Sigmoid colon (tissue), 7 donors: ENCODE results near the gene PCSK5. TPM values are rescaled to one million over a fixed set of nuclear protein-coding genes. Genes with fewer than 3 reads are reported as not detected.
A peak's percentile ranks its signal among the peaks of the same experiment; 100 is the strongest.

Experiments used
- DNase-seq: peaks from one replicate; pipeline ENCODE4 v3.0.0-alpha.2; 2019
- H3K27ac ChIP-seq, 4 donors: fragments of 200-600 bp; sonication (generic); one replicate each; pipeline ENCODE4 v1.5.1; 2016 to 2019; ENCODE audit warnings: mild to moderate bottlenecking in 1 of 4
- H3K27me3 ChIP-seq, 3 donors: fragments of 200-600 bp; sonication (generic); one replicate each; pipeline ENCODE4 v1.5.1; 2019; ENCODE audit warnings: mild to moderate bottlenecking in 1 of 3
- H3K36me3 ChIP-seq, 4 donors: fragments of 200-600 bp; sonication (generic); one replicate each; pipeline ENCODE4 v1.5.1; 2016 to 2019
- H3K4me1 ChIP-seq, 4 donors: fragments of 200-600 bp; sonication (generic); one replicate each; pipeline ENCODE4 v1.5.1; 2017 to 2019
- H3K4me3 ChIP-seq, 4 donors: fragments of 200-600 bp; sonication (generic); one replicate each; pipeline ENCODE4 v1.5.1; 2017 to 2019; ENCODE audit warnings: mild to moderate bottlenecking in 2 of 4, moderate library complexity in 1 of 4
- H3K9me3 ChIP-seq, 4 donors: fragments of 200-600 bp in 3 of 4; sonication (generic) in 3 of 4; one replicate each; pipeline versions ENCODE4 v1.5.1 to v1.6.1; 2013 to 2019
- CTCF ChIP-seq, 4 experiments: fragments of 450-650 bp in 3 of 4; fragments of 200-600 bp in 1 of 4; IDR thresholded peaks; one replicate each; pipeline ENCODE4 v1.5.1; 2016 to 2019; ENCODE audit warnings: antibody characterized with exemption in 4 of 4, mild to moderate bottlenecking in 3 of 4, moderate library complexity in 2 of 4
- EP300 ChIP-seq, 4 donors: sonication (generic); formaldehyde crosslinking; IDR thresholded peaks; one replicate each; pipeline ENCODE4 v1.6.1; 2017; ENCODE audit warnings: antibody characterized with exemption in 4 of 4
- POLR2A ChIP-seq, 2 donors: fragments of 450-650 bp; IDR thresholded peaks; one replicate each; pipeline ENCODE4 v1.6.1; 2016; ENCODE audit warnings: antibody characterized with exemption in 2 of 2, mild to moderate bottlenecking in 2 of 2, moderate library complexity in 2 of 2
- POLR2AphosphoS5 ChIP-seq, 4 donors: sonication (generic); formaldehyde crosslinking; IDR thresholded peaks; one replicate each; pipeline ENCODE4 v1.6.1; 2017; ENCODE audit warnings: antibody characterized with exemption in 4 of 4
- WGBS, 2 donors: extraction: QIAGEN DNeasy Blood & Tissue Kit; methylation state at CpG; one replicate each; pipeline ENCODE4 v1.1.7; 2013; 5-methylcytosine and 5-hydroxymethylcytosine counted together
- intact Hi-C: fragments of 100-400 bp; cut with DNase I; formaldehyde crosslinking; loops from one replicate; pipeline ENCODE4 v1.15.1; 2023
- polyA plus RNA-seq, 3 donors: library from polyadenylated mRNA; stranded (reverse); fragments of 200-250 nt; gene quantifications; one replicate each; pipeline ENCODE4 v1.2.3, GENCODE V29; 2013
- total RNA-seq, 4 donors: library from RNA; depleted of rRNA; stranded (reverse); fragments of >200 nt; gene quantifications; one replicate each; pipeline ENCODE4 v1.1.0, GENCODE V29; 2016
- donor health status: healthy with polysubstance abuse.
- donor health status: Bipolar disorder and iron deficiency.
- donor health status: healthy.

The PCSK5 gene
- total and polyA plus RNA-seq, 7 donors = 2.4 to 23.5 (median 8.4) TPM

- Histone ChIP-seq H3K27ac (no peak overlapping the region), H3K4me1 (no peaks in the 10 kb centered on the region), H3K36me3 (no peaks in the 10 kb centered on the region), H3K27me3 (no peaks in the 10 kb centered on the region), H3K9me3 (no peaks in the 10 kb centered on the region), H3K4me3 (no peak overlapping the region)
- intact Hi-C loops = no loop called here
- TF ChIP-seq POLR2A (IDR thresholded peaks at IDR 0.05) (no peak), EP300 (IDR thresholded peaks at IDR 0.05) (no peak), CTCF (IDR thresholded peaks at IDR 0.05) (no peak), POLR2AphosphoS5 (IDR thresholded peaks at IDR 0.05) (no peak)
- no peak for DNase-seq
- 91 to 94% methylated on average over 4 of the region's 4 CpGs for WGBS, 2 donors
Observed at GRCh38 chr9:76200745-76201144, 310.3 kb downstream of the PCSK5 start.

- H3K4me3 ChIP-seq = no peak overlapping the region
- H3K27me3 ChIP-seq = no peaks in the 10 kb centered on the region
- no peaks in the 10 kb centered on the region for H3K9me3 ChIP-seq
- DNase-seq = no peak
- intact Hi-C loops = no loop called here
- H3K27ac ChIP-seq = no peak overlapping the region
- 23 to 40% methylated on average over 3 of the region's 3 CpGs for WGBS, 2 donors
- no peaks in the 10 kb centered on the region for H3K4me1 ChIP-seq
- no peak for TF ChIP-seq POLR2A (IDR thresholded peaks at IDR 0.05)
- no peak for TF ChIP-seq CTCF (IDR thresholded peaks at IDR 0.05)
- TF ChIP-seq EP300 (IDR thresholded peaks at IDR 0.05) = no peak
- TF ChIP-seq POLR2AphosphoS5 (IDR thresholded peaks at IDR 0.05) = no peak
- H3K36me3 ChIP-seq = no peaks in the 10 kb centered on the region
Observed at GRCh38 chr9:76203373-76203772, 312.9 kb downstream of the PCSK5 start.

GRCh38 chr9:76206821-76207220 lies 316.3 kb downstream of the PCSK5 start:
- Histone ChIP-seq H3K9me3 (no peaks in the 10 kb centered on the region), H3K4me3 (no peak overlapping the region), H3K27me3 (no peaks in the 10 kb centered on the region), H3K27ac (no peak overlapping the region), H3K4me1 (no peaks in the 10 kb centered on the region), H3K36me3 (no peaks in the 10 kb centered on the region)
- intact Hi-C loops = no loop called here
- no peak for DNase-seq
- TF ChIP-seq CTCF (IDR thresholded peaks at IDR 0.05) (no peak), EP300 (IDR thresholded peaks at IDR 0.05) (no peak), POLR2A (IDR thresholded peaks at IDR 0.05) (no peak), POLR2AphosphoS5 (IDR thresholded peaks at IDR 0.05) (no peak)
- WGBS, 2 donors = 33 to 48% methylated on average over 1 of the region's 1 CpG

GRCh38 chr9:76213751-76214150 lies 323.3 kb downstream of the PCSK5 start:
- intact Hi-C loops = no loop called here
- Histone ChIP-seq H3K27me3 (no peaks in the 10 kb centered on the region), H3K36me3 (no peaks in the 10 kb centered on the region), H3K9me3 (no peaks in the 10 kb centered on the region), H3K27ac (no peak overlapping the region), H3K4me3 (no peak overlapping the region), H3K4me1 (peaks cover 0 to 20% (median 0%) of the 10 kb centered on the region in 4 donors)
- DNase-seq = no peak
- TF ChIP-seq EP300 (IDR thresholded peaks at IDR 0.05) = no peak
- no peak for TF ChIP-seq CTCF (IDR thresholded peaks at IDR 0.05)
- TF ChIP-seq POLR2AphosphoS5 (IDR thresholded peaks at IDR 0.05) = no peak
- 88 to 94% methylated on average over 3 of the region's 3 CpGs for WGBS, 2 donors

- Histone ChIP-seq H3K27me3 (no peaks in the 10 kb centered on the region), H3K9me3 (no peaks in the 10 kb centered on the region), H3K4me3 (no peak overlapping the region), H3K36me3 (no peaks in the 10 kb centered on the region), H3K27ac (peak overlapping the region in 2 of 4 donors; percentile 32 to 38), H3K4me1 (peaks cover 0 to 20% (median 0%) of the 10 kb centered on the region in 4 donors)
- 56 to 76% methylated on average over 1 of the region's 1 CpG for WGBS, 2 donors
- intact Hi-C loops = no loop called here
- TF ChIP-seq EP300 (IDR thresholded peaks at IDR 0.05) (no peak), CTCF (IDR thresholded peaks at IDR 0.05) (no peak), POLR2AphosphoS5 (IDR thresholded peaks at IDR 0.05) (no peak), POLR2A (IDR thresholded peaks at IDR 0.05) (no peak)
- no peak for DNase-seq
Observed at GRCh38 chr9:76215066-76215465, 324.6 kb downstream of the PCSK5 start.
